Activated T-cell treated with anti-CD3 and anti-CD28 coated beads, Interleukin-2, amount 50 U/mL, for 72 hours (primary cell): ENCODE results near the gene CYP8B1. TPM values are rescaled to one million over a fixed set of nuclear protein-coding genes. Genes with fewer than 3 reads are reported as not detected.

ENCODE experiments used
- ATAC-seq, 2 donors: fragments of 150-1000 bp; cut with Tn5 transposase; replicated peaks in 1 of 2; 2 replicates each; pipeline ENCODE4 v1.10.0; 2021; ENCODE audit warnings: moderate library complexity in 2 of 2, mild to moderate bottlenecking in 1 of 2
- DNase-seq, 2 donors: peaks; one replicate each; pipeline ENCODE4 v3.0.0; 2021 to 2022; ENCODE audit warnings: mixed read lengths in 1 of 2
- H3K27ac Mint-ChIP-seq: one replicate; pipeline ENCODE4 v1.8.0; 2022; ENCODE audit warnings: mild to moderate bottlenecking, moderate library complexity, mixed read lengths
- H3K27me3 Mint-ChIP-seq: one replicate; pipeline ENCODE4 v1.8.0; 2022; ENCODE audit warnings: low read depth, mixed read lengths
- H3K36me3 Mint-ChIP-seq, 2 donors: one replicate each; pipeline ENCODE4 v1.8.0; 2022; ENCODE audit warnings: mixed read lengths in 2 of 2, mild to moderate bottlenecking in 1 of 2; ENCODE audit not compliant: insufficient read depth in 2 of 2
- H3K4me1 Mint-ChIP-seq: one replicate; pipeline ENCODE4 v1.8.0; 2022; ENCODE audit warnings: low read depth, mixed read lengths
- H3K4me3 Mint-ChIP-seq, 2 donors: one replicate each; pipeline ENCODE4 v1.8.0; 2022; ENCODE audit warnings: mild to moderate bottlenecking in 2 of 2, mixed read lengths in 2 of 2, moderate library complexity in 2 of 2
- H3K9me3 Mint-ChIP-seq, 2 donors: one replicate each; pipeline ENCODE4 v1.8.0; 2022; ENCODE audit warnings: mixed read lengths in 2 of 2
- total RNA-seq, 2 donors: library from RNA; stranded (reverse); gene quantifications; one replicate each; pipeline ENCODE4 v1.2.3, GENCODE V29; 2022

CYP8B1 gene, protein sequence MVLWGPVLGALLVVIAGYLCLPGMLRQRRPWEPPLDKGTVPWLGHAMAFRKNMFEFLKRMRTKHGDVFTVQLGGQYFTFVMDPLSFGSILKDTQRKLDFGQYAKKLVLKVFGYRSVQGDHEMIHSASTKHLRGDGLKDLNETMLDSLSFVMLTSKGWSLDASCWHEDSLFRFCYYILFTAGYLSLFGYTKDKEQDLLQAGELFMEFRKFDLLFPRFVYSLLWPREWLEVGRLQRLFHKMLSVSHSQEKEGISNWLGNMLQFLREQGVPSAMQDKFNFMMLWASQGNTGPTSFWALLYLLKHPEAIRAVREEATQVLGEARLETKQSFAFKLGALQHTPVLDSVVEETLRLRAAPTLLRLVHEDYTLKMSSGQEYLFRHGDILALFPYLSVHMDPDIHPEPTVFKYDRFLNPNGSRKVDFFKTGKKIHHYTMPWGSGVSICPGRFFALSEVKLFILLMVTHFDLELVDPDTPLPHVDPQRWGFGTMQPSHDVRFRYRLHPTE
- total RNA-seq: not detected

DNA sequence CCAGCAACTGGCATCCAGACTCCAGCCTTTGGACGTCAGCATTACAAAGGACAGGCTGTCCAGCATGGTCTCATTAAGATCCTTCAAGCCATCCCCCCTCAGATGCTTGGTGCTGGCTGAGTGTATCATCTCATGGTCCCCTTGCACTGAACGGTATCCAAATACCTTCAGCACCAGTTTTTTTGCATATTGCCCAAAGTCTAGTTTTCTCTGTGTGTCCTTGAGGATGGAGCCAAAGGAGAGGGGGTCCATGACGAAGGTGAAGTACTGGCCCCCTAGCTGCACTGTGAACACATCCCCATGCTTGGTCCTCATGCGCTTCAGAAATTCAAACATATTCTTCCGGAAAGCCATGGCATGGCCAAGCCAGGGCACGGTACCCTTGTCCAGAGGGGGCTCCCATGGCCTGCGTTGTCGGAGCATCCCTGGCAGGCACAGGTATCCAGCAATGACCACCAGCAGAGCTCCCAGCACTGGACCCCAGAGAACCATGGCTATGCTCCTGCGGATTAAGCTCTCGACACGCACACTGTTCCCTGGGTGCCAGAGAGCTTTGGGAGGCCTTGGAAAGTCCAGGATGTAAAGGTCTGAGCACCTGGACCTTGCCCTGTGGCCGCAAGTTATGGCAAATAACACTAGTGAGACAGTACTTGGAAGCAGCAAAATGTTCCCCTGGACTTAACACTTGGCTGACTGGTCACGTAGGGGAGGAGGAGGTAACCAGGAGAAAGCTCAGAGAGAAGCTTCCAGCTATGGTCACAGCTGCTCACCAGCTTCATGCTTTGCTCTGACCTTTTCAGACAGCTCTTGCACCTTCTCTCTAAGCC is at the start of gene CYP8B1:
Gene CYP8B1, minus strand, starts transcription at position 555 of the 827 bp plus-strand sequence. Its CDS starts 63 bp downstream, at position 492.
- peaks cover 9% of the 10 kb centered on the region for H3K27me3 Mint-ChIP-seq
- no peak for ATAC-seq
- H3K27ac Mint-ChIP-seq: no peak within 1 kb of the TSS
- DNase-seq: no peak
- no peaks in the 10 kb centered on the region for H3K36me3 Mint-ChIP-seq
- H3K9me3 Mint-ChIP-seq: no peaks in the 10 kb centered on the region
- H3K4me1 Mint-ChIP-seq: no peaks in the 10 kb centered on the region
- H3K4me3 Mint-ChIP-seq: no peak within 1 kb of the TSS

DNA sequence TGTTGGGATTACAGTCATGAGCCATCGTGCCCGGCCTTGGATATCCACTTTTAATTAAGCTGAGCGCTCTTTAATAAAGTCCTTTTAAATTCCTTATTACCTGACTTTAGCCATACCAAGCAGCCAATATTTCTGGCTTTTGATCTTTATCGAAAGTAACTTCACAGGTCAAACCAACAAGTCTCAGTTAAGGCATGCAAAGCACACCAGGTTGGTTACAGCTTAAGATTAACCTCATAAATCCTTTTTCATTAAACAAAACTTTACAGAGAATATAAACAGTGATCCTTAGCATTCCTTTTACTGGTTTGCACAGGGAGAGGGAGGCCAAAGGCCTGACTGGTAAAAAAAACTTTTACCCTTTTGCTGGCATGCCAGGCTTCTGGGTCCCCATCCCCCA is 47.9 kb upstream of the CYP8B1 start:
- Mint-ChIP-seq H3K27me3 (no peaks in the 10 kb centered on the region), H3K4me1 (no peaks in the 10 kb centered on the region), H3K4me3 (no peak overlapping the region), H3K9me3 (peaks cover 2 to 7% of the 10 kb centered on the region in 2 donors), H3K36me3 (peaks cover 2 to 14% of the 10 kb centered on the region in 2 donors), H3K27ac (no peak overlapping the region)
- ATAC-seq (no peak), DNase-seq (no peak)

DNA sequence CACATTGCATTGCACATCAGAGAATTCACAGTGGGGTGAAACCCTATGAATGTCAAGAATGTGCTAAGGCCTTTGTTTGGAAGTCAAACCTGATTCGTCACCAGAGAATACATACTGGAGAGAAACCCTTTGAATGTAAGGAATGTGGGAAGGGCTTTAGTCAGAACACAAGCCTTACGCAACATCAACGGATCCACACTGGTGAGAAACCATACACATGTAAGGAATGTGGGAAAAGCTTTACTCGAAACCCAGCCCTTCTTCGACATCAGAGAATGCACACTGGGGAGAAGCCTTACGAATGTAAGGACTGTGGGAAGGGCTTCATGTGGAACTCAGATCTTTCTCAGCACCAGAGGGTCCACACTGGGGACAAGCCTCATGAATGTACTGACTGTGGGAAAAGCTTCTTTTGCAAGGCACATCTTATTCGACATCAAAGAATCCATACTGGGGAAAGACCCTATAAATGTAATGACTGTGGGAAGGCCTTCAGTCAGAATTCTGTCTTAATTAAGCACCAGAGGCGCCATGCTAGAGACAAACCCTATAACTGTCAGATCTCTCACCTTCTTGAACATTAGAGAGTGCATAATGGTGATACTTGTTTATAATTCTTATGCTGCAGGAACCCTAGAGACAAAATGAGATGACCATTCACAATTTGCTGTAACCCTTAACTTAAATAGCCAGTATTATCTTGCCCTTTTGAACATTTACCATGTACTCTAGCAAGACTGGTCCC is 39.3 kb upstream of the CYP8B1 start:
- no peak for ATAC-seq
- H3K36me3 Mint-ChIP-seq: peaks cover 28 to 44% of the 10 kb centered on the region in 2 donors

DNA sequence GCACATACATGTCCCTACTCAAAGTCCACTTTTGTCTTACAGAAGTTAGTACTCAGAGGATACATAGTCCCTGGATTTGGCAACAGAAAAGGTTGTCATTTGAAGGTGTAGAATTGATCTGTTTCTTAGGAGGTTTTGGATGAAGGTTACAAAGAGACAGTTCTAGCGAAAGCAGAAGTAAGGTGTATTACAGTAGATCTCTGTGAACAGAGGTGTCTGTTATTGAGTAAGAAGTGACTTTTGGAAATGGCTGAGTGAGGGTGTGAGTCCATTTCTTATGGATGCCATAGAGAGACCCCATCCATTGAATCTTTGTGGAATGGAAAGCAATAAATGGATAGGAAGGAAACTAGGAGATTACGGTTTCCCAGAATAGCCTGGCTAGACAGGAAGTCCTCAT is 35.9 kb upstream of the CYP8B1 start:
- Mint-ChIP-seq H3K27me3 (peaks cover 8% of the 10 kb centered on the region), H3K36me3 (peaks cover 26 to 35% of the 10 kb centered on the region in 2 donors), H3K4me1 (peaks cover 7% of the 10 kb centered on the region), H3K27ac (no peak overlapping the region), H3K4me3 (no peak overlapping the region), H3K9me3 (peaks cover 10 to 28% of the 10 kb centered on the region in 2 donors)
- DNase-seq (no peak), ATAC-seq (peak in 1 of 2 donors; percentile 76)

More for the DNA sequence above, 39.3 kb upstream of the CYP8B1 start:
- H3K9me3 Mint-ChIP-seq: peaks cover 13 to 35% of the 10 kb centered on the region in 2 donors
- H3K27me3 Mint-ChIP-seq: no peaks in the 10 kb centered on the region
- H3K4me1 Mint-ChIP-seq: no peaks in the 10 kb centered on the region
- no peak overlapping the region for H3K27ac Mint-ChIP-seq
- DNase-seq: no peak
- H3K4me3 Mint-ChIP-seq: no peak overlapping the region

DNA sequence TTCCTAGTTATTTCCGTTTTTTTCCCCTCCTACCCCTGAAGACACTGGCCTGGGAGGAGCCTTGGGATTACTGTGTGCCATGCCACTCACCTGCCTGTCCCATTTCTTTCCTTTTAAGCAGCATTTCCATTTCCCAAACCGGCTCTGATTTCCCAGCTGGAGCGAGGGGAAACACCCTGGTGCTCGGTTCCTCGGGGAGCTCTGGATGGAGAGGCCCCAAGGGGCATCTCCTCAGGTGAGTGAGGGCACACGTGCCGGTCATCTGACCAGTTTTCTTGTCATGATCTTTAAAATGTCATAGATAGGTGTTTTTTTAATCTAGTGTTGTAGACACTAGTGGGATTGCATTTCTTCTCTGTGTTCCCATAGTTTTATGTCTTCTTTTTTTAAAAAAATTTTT is 33.0 kb upstream of the CYP8B1 start:
- Mint-ChIP-seq H3K36me3 (peaks cover 21 to 25% of the 10 kb centered on the region in 2 donors), H3K27me3 (peaks cover 33% of the 10 kb centered on the region), H3K4me3 (no peak overlapping the region), H3K27ac (peak overlapping the region; percentile 21), H3K9me3 (peaks cover 12% of the 10 kb centered on the region in 2 donors), H3K4me1 (peaks cover 15% of the 10 kb centered on the region)
- ATAC-seq (no peak), DNase-seq (no peak)

DNA sequence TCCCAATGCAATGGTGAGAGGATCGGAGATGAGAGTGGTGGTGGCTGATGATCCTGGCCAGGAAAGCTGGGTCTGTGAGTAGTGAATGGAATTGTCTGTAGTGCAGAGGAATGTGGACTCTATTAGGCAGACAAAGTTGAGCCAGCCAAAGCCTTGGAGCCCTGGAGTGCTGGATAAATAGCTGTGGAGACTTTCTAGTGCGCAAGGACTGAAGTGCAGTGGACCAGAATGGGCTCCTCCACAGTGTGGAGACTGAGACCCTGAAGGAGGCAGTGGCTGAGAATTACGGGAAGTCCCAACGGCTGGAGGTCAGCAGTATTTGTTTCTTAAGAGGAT is 31.1 kb upstream of the CYP8B1 start:
- Mint-ChIP-seq H3K9me3 (peaks cover 7 to 8% of the 10 kb centered on the region in 2 donors), H3K27ac (peak overlapping the region; percentile 4), H3K4me1 (peaks cover 15% of the 10 kb centered on the region), H3K27me3 (peaks cover 33% of the 10 kb centered on the region), H3K36me3 (peaks cover 19 to 21% of the 10 kb centered on the region in 2 donors), H3K4me3 (peak overlapping the region; percentile 58 to 67)
- DNase-seq (no peak), ATAC-seq (no peak)

DNA sequence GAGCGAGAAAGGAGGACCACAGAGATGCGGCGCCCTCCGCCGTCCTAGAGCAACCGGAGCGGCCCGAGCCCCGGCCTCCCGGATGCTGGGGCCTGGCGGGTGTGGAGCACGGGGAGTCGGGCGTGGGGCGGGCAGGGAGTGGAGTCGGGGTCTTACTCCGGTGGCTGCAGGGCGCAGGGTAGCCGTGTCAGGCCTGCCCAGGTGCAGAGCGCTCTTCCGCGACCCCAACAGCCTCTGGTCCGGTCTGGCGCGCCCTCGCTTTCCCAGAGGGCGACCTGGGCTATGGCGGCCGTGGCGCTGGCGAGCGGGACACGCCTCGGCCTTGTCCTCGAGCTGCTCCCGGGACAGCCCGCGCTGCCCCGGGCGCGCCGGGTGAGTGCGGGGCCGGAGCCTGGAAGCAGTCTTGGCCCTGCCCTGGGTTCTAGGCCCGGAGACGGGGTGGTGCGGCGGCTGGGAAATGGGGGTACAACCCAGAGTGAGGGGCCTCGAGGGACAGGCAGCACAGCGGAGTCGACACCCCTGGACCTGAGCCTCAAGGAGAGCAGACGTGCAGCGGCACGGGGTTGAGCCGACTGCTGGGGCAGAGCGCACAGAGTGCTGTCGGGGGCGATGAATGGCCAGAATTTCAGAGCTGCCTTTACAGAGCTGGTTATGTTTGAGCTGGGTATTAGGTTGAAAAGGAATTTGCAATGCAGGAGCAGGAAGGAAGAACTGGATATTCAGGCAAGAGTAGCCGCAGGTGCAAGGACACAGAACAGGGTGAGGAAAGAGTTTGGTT is 30.6 kb upstream of the CYP8B1 start, which contains the start of gene ZNF662:
Gene ZNF662, plus strand, starts transcription at position 73 of the 778 bp plus-strand sequence. CDS start 1,973 bp downstream, outside the sequence.
- ATAC-seq: peak; percentile 81 to 84
- peaks cover 17 to 21% of the 10 kb centered on the region in 2 donors for H3K36me3 Mint-ChIP-seq
- H3K9me3 Mint-ChIP-seq: peaks cover 7 to 8% of the 10 kb centered on the region in 2 donors
- H3K27me3 Mint-ChIP-seq: peaks cover 33% of the 10 kb centered on the region
- peak within 1 kb of the TSS; percentile 67 to 71 for H3K4me3 Mint-ChIP-seq
- DNase-seq: peak; percentile 32 to 57
- peaks cover 15% of the 10 kb centered on the region for H3K4me1 Mint-ChIP-seq
- peak within 1 kb of the TSS; percentile 4 for H3K27ac Mint-ChIP-seq

DNA sequence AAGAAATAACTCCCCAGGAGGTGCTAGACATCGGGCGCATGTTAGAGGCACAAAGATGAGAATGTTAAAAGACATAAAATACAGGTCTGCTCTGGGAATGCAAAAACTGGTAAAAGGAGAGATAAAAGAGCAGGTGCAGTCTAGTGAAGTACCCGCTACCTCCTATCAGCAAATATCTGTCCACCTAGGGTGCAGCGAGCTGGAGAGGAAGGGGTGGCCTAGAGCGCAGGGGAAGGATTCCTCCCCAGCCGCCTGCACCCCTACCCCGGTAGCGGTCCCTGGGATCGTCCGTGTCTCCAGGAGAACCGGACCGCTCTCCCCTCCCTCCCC is 30.0 kb upstream of the CYP8B1 start:
- ATAC-seq (peak; percentile 47 to 52), DNase-seq (no peak)
- H3K27ac Mint-ChIP-seq: no peak overlapping the region
- H3K9me3 Mint-ChIP-seq: peaks cover 7 to 8% of the 10 kb centered on the region in 2 donors
- peaks cover 33% of the 10 kb centered on the region for H3K27me3 Mint-ChIP-seq
- H3K4me3 Mint-ChIP-seq: peak overlapping the region; percentile 67 to 71
- peaks cover 17 to 21% of the 10 kb centered on the region in 2 donors for H3K36me3 Mint-ChIP-seq
- peaks cover 21% of the 10 kb centered on the region for H3K4me1 Mint-ChIP-seq

DNA sequence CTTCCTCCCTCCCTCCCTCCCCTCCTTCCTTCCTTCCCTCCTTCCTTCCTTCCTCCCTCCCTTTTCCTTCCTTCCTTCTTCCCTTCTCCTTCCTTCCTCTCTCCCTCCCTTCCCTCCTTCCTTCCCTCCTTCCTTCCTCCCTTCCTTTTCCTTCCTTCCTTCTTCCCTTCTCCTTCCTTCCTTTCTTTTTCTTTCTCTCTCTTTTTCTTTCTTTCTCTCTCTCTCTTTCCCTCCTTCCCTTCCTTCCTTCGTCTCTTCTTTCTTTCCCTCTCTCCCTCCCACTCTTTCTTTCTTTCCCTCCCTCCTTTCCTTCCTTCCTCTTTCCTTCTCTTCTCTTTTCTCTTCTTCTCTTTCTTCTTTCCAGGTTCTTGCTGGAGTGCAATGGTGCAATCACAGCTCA is 28.4 kb upstream of the CYP8B1 start:
- H3K4me1 Mint-ChIP-seq: peaks cover 22% of the 10 kb centered on the region
- H3K9me3 Mint-ChIP-seq: peaks cover 2 to 8% of the 10 kb centered on the region in 2 donors
- no peak overlapping the region for H3K4me3 Mint-ChIP-seq
- DNase-seq: no peak
- peaks cover 33% of the 10 kb centered on the region for H3K27me3 Mint-ChIP-seq
- no peak overlapping the region for H3K27ac Mint-ChIP-seq
- ATAC-seq: no peak
- H3K36me3 Mint-ChIP-seq: peaks cover 12 to 17% of the 10 kb centered on the region in 2 donors

DNA sequence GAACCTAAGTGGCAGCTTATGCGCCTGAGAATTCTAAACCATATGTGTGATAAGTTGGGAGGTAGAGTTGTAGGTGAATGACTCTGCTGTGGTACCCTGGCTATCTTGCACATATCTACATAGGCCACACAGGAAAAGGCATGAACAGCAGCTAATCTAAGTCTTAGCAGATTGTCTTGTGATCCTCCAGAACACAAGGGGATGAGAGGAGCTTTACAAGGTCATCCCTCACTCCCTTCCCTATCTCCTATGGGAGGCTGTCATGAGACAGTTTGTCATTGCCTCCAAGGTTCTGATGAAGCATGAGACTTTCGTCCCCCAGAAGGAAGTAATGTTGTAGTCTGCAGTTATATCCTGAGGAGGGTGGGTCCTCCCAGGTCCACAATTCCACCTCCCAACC is 26.6 kb upstream of the CYP8B1 start:
- H3K4me3 Mint-ChIP-seq: no peak overlapping the region
- peaks cover 12 to 17% of the 10 kb centered on the region in 2 donors for H3K36me3 Mint-ChIP-seq
- no peak overlapping the region for H3K27ac Mint-ChIP-seq
- H3K9me3 Mint-ChIP-seq: peaks cover 2 to 8% of the 10 kb centered on the region in 2 donors
- peaks cover 31% of the 10 kb centered on the region for H3K27me3 Mint-ChIP-seq
- H3K4me1 Mint-ChIP-seq: peaks cover 22% of the 10 kb centered on the region
- ATAC-seq (no peak), DNase-seq (no peak)

DNA sequence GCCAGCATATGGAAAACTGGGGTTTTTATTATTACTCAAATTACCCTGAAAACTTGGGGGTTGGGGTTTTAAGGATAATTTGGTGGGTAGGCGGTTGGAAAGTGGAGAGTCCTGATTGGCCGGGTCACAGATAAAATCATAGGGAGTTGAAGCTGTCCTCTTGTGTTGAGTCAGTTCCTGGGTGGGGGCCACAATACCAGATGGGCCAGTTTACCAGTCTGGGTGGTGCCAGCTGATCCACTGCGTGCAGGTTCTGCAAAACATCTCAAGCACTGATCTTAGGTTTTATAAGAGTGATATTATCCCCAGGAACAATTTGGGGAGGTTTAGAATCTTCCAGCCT is 25.4 kb upstream of the CYP8B1 start:
- H3K9me3 Mint-ChIP-seq: peaks cover 2 to 8% of the 10 kb centered on the region in 2 donors
- ATAC-seq: no peak
- peaks cover 13% of the 10 kb centered on the region for H3K4me1 Mint-ChIP-seq

More for the DNA sequence above, 25.4 kb upstream of the CYP8B1 start:
- no peak overlapping the region for H3K4me3 Mint-ChIP-seq
- peaks cover 10 to 13% of the 10 kb centered on the region in 2 donors for H3K36me3 Mint-ChIP-seq
- DNase-seq: no peak
- H3K27ac Mint-ChIP-seq: no peak overlapping the region
- peaks cover 21% of the 10 kb centered on the region for H3K27me3 Mint-ChIP-seq
